ENCODE measurements around the gene CPEB1.

DNA sequence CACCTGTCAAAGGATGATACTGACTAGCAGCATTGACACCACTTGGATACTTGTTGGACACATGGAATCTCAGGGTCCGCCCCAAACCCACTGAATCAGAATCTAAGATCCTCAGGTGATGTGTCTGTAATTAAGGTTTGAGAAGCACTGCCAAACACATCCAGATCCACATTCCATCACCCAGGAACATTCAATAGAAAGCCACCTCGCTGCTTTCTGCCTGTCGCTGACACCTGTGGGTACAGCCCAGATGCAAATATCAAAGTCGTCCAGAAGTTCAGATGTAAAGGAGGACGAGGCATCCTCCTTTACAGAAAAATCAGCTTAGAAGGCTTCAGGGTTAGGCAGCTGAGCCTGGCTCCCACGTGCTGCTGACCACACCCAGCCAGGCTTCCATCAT, 101.7 kb downstream of the CPEB1 start:
- no peak for TF ChIP-seq EZH2 (IDR thresholded peaks at IDR 0.05; ENCODE audit: low read length, missing control alignments)
- no peak for TF ChIP-seq CTCF (conservative IDR thresholded peaks at IDR 0.05 in 1 of 2, IDR thresholded peaks at IDR 0.05 in 1 of 2; ENCODE audit: low read depth in 1 of 2, low read length in 2 of 2)

Measured in fibroblast of lung (primary cell).